ENCODE measurements around the gene SGCA. TPM values are rescaled to one million over a fixed set of nuclear protein-coding genes. Genes with fewer than 3 reads are reported as not detected.

SGCA gene
- total and polyA plus RNA-seq, 2 of the 13 experiments (the other 11 are each of a cell fraction or from before 2014, with no cell fraction given): not detected

GRCh38 chr17:50133028-50133768 is 32.6 kb upstream of the SGCA start (continued):
- no peak for TF ChIP-seq ZNF142 (CRISPR knock-in tag; IDR thresholded peaks at IDR 0.05)
- peak; percentile 56; the same call in 1 of the 2 replicates for TF ChIP-seq ZFY (CRISPR knock-in tag; IDR thresholded peaks at IDR 0.05)
- TF ChIP-seq ZNF703 (CRISPR knock-in tag; IDR thresholded peaks at IDR 0.05; ENCODE audit: borderline replicate concordance): no peak
- no peak for TF ChIP-seq GATA4 (IDR thresholded peaks at IDR 0.05; ENCODE audit: borderline replicate concordance, low read depth)
- TF ChIP-seq CREBL2 (CRISPR knock-in tag; IDR thresholded peaks at IDR 0.05; ENCODE audit: borderline replicate concordance): no peak
- TF ChIP-seq ZNF382 (CRISPR knock-in tag; IDR thresholded peaks at IDR 0.05; ENCODE audit: borderline replicate concordance): no peak
- peak; percentile 31 for TF ChIP-seq ZEB1 (IDR thresholded peaks at IDR 0.05; ENCODE audit: insufficient replicate concordance, low read depth)
- TF ChIP-seq BRCA1 (CRISPR knock-in tag; IDR thresholded peaks at IDR 0.05): no peak
- no peak for TF ChIP-seq ZNF660 (CRISPR knock-in tag; IDR thresholded peaks at IDR 0.05; ENCODE audit: borderline replicate concordance, low read depth)
- TF ChIP-seq ZNF75D (CRISPR knock-in tag; IDR thresholded peaks at IDR 0.05; ENCODE audit: borderline replicate concordance): no peak
- TF ChIP-seq ZGPAT (CRISPR knock-in tag; IDR thresholded peaks at IDR 0.05): peak; percentile 59; the same call in 1 of the 2 replicates
- TF ChIP-seq AGO1 (IDR thresholded peaks at IDR 0.05; ENCODE audit: low read depth, low read length, poor library complexity, severe bottlenecking): no peak
- no peak for TF ChIP-seq ZMYM2 (CRISPR knock-in tag; IDR thresholded peaks at IDR 0.05)
- no peak for TF ChIP-seq HHEX (CRISPR knock-in tag; IDR thresholded peaks at IDR 0.05)
